MCF 10A (cell line): ENCODE results near the gene MTG1. TPM values are rescaled to one million over a fixed set of nuclear protein-coding genes. Genes with fewer than 3 reads are reported as not detected.
A peak's percentile ranks its signal among the peaks of the same experiment; 100 is the strongest.

Source experiments
- BruUV-seq: library from RNA; stranded (reverse); fragments of 400-500 nt; replicated peaks from 2 replicates; lab custom pipeline; 2021; lab: Mats Ljungman, UMichigan
- CTCF ChIA-PET: fragments of 300-600 bp; sonication (Branson Sonifier 250); formaldehyde crosslinking; extraction: SDS; loops from one replicate; lab custom pipeline; 2021; ENCODE audit warnings: antibody characterized with exemption, inconsistent platforms; lab: Yijun Ruan, JAX
- POLR2A ChIA-PET: fragments of 300-600, 350-650 bp; sonication (Branson Sonifier 250); formaldehyde crosslinking; extraction: SDS; loops from one replicate; lab custom pipeline; 2020; ENCODE audit warnings: antibody characterized with exemption, inconsistent platforms; lab: Yijun Ruan, JAX
- DNase-seq: peaks from one replicate; pipeline ENCODE4 v3.0.0-alpha.2; 2018; ENCODE audit not compliant: unreplicated experiment
- H3K27ac Mint-ChIP-seq: one replicate; pipeline ENCODE4 v1.8.0; 2022; ENCODE audit warnings: mild to moderate bottlenecking, low read depth, mixed read lengths; ENCODE audit not compliant: unreplicated experiment
- H3K27me3 Mint-ChIP-seq: one replicate; pipeline ENCODE4 v1.8.0; 2022; ENCODE audit warnings: mixed read lengths; ENCODE audit not compliant: insufficient read depth, unreplicated experiment
- H3K36me3 Mint-ChIP-seq: one replicate; pipeline ENCODE4 v1.8.0; 2022; ENCODE audit warnings: mild to moderate bottlenecking, moderate library complexity, mixed read lengths; ENCODE audit not compliant: insufficient read depth, unreplicated experiment
- H3K4me1 Mint-ChIP-seq: one replicate; pipeline ENCODE4 v1.8.0; 2022; ENCODE audit warnings: mixed read lengths; ENCODE audit not compliant: insufficient read depth, unreplicated experiment
- H3K4me3 Mint-ChIP-seq: one replicate; pipeline ENCODE4 v1.8.0; 2022; ENCODE audit warnings: mild to moderate bottlenecking, moderate library complexity, mixed read lengths; ENCODE audit not compliant: unreplicated experiment
- H3K9me3 Mint-ChIP-seq: one replicate; pipeline ENCODE4 v1.8.0; 2022; ENCODE audit warnings: mixed read lengths; ENCODE audit not compliant: unreplicated experiment
- intact Hi-C: fragments of 100-400 bp; cut with micrococcal nuclease; formaldehyde crosslinking; loops from 2 replicates; pipeline ENCODE4 v1.14.1; 2022
- total RNA-seq: library from RNA; stranded (reverse); gene quantifications from 2 replicates; pipeline ENCODE4 v1.2.3, GENCODE V29; 2022
- TF ChIP-seq, protein P1 (sequence below): fragments of 200-600 bp; IDR thresholded peaks from one replicate; pipeline ENCODE4 v1.8.0; 2022; ENCODE audit warnings: antibody characterized with exemption, mild to moderate bottlenecking; ENCODE audit not compliant: unreplicated experiment

MTG1 gene
- total RNA-seq, 1 experiment from 2014 or later, result 71.6 TPM

DNA sequence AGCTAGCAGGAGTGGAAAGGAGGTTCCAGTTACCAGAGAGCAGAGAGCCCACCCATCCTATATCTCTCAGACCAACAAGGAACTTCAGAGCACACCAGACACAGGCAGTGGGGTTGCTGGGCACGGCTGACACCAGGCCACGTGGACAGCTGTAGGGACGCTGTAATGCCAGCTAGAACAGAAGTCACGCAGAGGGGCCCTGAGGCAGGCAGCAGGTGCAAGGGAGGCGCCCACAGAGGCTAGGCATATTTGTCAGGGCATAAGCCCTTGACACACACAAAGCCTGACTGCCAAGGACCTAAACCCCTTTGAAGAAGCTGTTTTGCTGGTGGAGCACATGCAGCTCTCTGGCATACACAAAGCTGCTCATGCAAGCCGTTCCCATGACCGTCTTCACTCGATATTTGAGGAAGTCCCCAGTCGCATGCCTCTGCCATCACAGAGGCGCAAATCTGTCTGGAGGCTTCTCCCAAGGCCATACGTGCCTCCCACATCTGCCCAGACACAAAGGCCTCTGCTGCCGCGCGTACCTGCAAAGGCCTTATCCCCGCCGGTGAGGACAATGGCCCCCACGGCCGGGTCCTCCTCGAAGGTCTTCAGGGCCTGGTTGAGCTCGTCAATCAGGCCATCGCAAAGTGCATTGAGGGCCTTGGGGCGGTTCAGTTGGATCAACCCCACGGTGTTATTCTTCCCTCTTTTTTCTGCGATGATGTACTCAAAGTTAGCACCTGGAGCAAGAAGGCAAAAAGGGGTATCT lies 23.7 kb upstream of the MTG1 start:
- Mint-ChIP-seq H3K27ac (no peak overlapping the region), H3K4me3 (no peak overlapping the region), H3K36me3 (peaks cover 49% of the 10 kb centered on the region), H3K4me1 (peaks cover 10% of the 10 kb centered on the region), H3K27me3 (no peaks in the 10 kb centered on the region), H3K9me3 (no peaks in the 10 kb centered on the region)
- TF ChIP-seq, protein P1, sequence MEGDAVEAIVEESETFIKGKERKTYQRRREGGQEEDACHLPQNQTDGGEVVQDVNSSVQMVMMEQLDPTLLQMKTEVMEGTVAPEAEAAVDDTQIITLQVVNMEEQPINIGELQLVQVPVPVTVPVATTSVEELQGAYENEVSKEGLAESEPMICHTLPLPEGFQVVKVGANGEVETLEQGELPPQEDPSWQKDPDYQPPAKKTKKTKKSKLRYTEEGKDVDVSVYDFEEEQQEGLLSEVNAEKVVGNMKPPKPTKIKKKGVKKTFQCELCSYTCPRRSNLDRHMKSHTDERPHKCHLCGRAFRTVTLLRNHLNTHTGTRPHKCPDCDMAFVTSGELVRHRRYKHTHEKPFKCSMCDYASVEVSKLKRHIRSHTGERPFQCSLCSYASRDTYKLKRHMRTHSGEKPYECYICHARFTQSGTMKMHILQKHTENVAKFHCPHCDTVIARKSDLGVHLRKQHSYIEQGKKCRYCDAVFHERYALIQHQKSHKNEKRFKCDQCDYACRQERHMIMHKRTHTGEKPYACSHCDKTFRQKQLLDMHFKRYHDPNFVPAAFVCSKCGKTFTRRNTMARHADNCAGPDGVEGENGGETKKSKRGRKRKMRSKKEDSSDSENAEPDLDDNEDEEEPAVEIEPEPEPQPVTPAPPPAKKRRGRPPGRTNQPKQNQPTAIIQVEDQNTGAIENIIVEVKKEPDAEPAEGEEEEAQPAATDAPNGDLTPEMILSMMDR, result no peak
- DNase-seq, result no peak
- intact Hi-C loops, result no loop called here
- POLR2A ChIA-PET, result interaction anchor here (0.6 kb wide), 1 partner anchor 13 kb away, joined by 4 read pairs; no protein-coding TSS in a partner anchor
- no TSS peak for BruUV-seq
- CTCF ChIA-PET, result no interaction called here

GRCh38 chr10:133372507-133372906 lies 21.4 kb upstream of the MTG1 start:
- POLR2A ChIA-PET, result interaction anchor here (0.7 to 2.0 kb wide), 2 partner anchors 20 to 781 kb away, joined by 3 to 9 read pairs; partner anchors contain the start of gene MTG1
- Mint-ChIP-seq H3K27me3 (no peaks in the 10 kb centered on the region), H3K4me1 (peaks cover 10% of the 10 kb centered on the region), H3K4me3 (peak overlapping the region; percentile 82), H3K36me3 (peaks cover 39% of the 10 kb centered on the region), H3K9me3 (no peaks in the 10 kb centered on the region), H3K27ac (peak overlapping the region; percentile 88)
- no peak for DNase-seq
- BruUV-seq, result no TSS peak
- CTCF ChIA-PET, result interaction anchor here (1.6 kb wide), 1 partner anchor 65 kb away, joined by 6 read pairs; no protein-coding TSS in a partner anchor
- intact Hi-C loops, result no loop called here
- TF ChIP-seq, protein P1, result no peak

GRCh38 chr10:133373174-133374090 lies 20.5 kb upstream of the MTG1 start, which contains the start of gene ECHS1:
ECHS1 (minus strand) TSS chr10:133373354; CDS start chr10:133373333, 21 bp downstream.
- CTCF ChIA-PET, result interaction anchor here (1.5 to 1.6 kb wide), 2 partner anchors 44 to 66 kb away, joined by 6 read pairs; no protein-coding TSS in a partner anchor
- intact Hi-C loops, result no loop called here

More at GRCh38 chr10:133373174-133374090, 20.5 kb upstream of the MTG1 start, which contains the start of gene ECHS1:
- H3K9me3 Mint-ChIP-seq, result no peaks in the 10 kb centered on the region
- H3K4me3 Mint-ChIP-seq, result peak within 1 kb of the TSS; percentile 82
- TF ChIP-seq, protein P1, result no peak
- H3K27me3 Mint-ChIP-seq, result no peaks in the 10 kb centered on the region
- DNase-seq, result peak; percentile 92
- H3K4me1 Mint-ChIP-seq, result peaks cover 10% of the 10 kb centered on the region
- peak within 1 kb of the TSS; percentile 88 for H3K27ac Mint-ChIP-seq
- H3K36me3 Mint-ChIP-seq, result peaks cover 33% of the 10 kb centered on the region
- POLR2A ChIA-PET, result interaction anchor here (0.6 to 2.0 kb wide), 4 partner anchors 19 to 94 kb away, joined by 3 to 9 read pairs (median 4); partner anchors contain the start of gene MTG1
- no TSS peak for BruUV-seq
